Activated T-helper 2 cell treated with anti-CD3 and anti-CD28 coated beads, Interferon-gamma antibody, Interleukin-2, Interleukin-4, amounts not matched to agents 10 μg/mL and 5 μg/mL and 100 μg/mL, durations not matched to agents 14 hours and 24 hours and 36 hours (primary cell): ENCODE results near the gene UBE2R2. TPM values are rescaled to one million over a fixed set of nuclear protein-coding genes. Genes with fewer than 3 reads are reported as not detected.
"Not testable (repeated sequence)": the region's sequence is repeated elsewhere in the genome, so short reads cannot be mapped to it uniquely, and the experiment has no call there.

Experiments used
- DNase-seq: peaks from one replicate; pipeline ENCODE4 v3.0.0; 2021; ENCODE audit warnings: low spot score
- H3K27ac Mint-ChIP-seq: one replicate; pipeline ENCODE4 v1.8.0; 2021; ENCODE audit warnings: mixed read lengths
- H3K27me3 Mint-ChIP-seq: one replicate; pipeline ENCODE4 v1.8.0; 2021; ENCODE audit warnings: low read depth, mixed read lengths
- H3K36me3 Mint-ChIP-seq: one replicate; pipeline ENCODE4 v1.8.0; 2021; ENCODE audit warnings: low read depth, mixed read lengths
- H3K4me1 Mint-ChIP-seq: one replicate; pipeline ENCODE4 v1.8.0; 2021; ENCODE audit warnings: low read depth, mixed read lengths
- H3K4me3 Mint-ChIP-seq: one replicate; pipeline ENCODE4 v1.8.0; 2021; ENCODE audit warnings: low read depth, mild to moderate bottlenecking, moderate library complexity, mixed read lengths
- H3K9me3 Mint-ChIP-seq: one replicate; pipeline ENCODE4 v1.8.0; 2021; ENCODE audit warnings: mixed read lengths
- intact Hi-C: fragments of 100-400 bp; cut with micrococcal nuclease; formaldehyde crosslinking; loops from one replicate; pipeline ENCODE4 v1.15.1; 2023
- total RNA-seq: library from RNA; stranded (reverse); gene quantifications from 2 replicates; pipeline ENCODE4 v1.2.3, GENCODE V29; 2022

Gene UBE2R2
- total RNA-seq, 1 donor from 2014 or later, result 44.1 TPM

DNA sequence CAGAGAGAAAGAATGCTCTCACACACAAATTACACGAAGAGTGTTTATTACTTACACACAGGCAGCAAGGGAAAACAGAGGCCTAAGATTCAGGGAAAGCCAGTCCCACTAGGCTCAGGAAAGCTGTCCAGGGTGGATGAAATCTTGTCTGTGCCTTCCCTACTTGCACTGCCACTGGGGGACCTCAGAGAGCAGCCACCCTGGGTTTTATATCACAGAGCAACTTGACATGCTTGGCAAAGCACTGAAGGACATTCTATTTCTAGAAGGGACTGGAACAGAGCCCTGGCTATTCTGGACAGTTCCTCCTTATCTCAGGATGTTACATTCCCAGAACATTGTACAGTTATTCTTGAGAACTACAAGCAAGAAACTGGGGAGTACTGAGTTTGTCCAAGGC, 29.1 kb upstream of the UBE2R2 start:
- no peak for DNase-seq
- Mint-ChIP-seq H3K4me3 (no peak overlapping the region), H3K27me3 (peaks cover 37% of the 10 kb centered on the region), H3K4me1 (no peaks in the 10 kb centered on the region), H3K36me3 (no peaks in the 10 kb centered on the region), H3K9me3 (no peaks in the 10 kb centered on the region), H3K27ac (no peak overlapping the region)
- intact Hi-C loops, result loop anchor here (10.0 kb wide), 1 partner anchor 67 kb away; no protein-coding TSS in a partner anchor

DNA sequence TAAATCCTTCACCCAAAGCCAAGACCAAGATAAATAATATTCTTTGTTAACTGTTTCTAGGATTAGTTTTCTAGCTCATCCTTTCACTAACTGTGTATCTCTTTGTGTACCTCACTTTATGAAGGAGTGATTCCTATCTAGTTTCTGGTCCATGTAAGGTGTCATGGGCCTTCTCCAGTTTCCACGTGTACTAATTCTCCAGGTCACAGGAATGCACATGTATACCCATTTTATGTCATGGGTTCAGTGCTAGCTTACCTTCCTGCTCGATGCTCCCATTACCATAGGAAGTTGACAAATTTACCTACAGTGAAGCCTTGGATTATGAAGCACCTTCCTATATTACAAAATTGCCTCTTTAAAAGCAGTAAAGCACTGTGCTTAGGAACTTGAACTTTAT, 27.5 kb upstream of the UBE2R2 start:
- H3K9me3 Mint-ChIP-seq, DNase-seq, H3K36me3 Mint-ChIP-seq, H3K4me3 Mint-ChIP-seq, H3K27ac Mint-ChIP-seq, H3K4me1 Mint-ChIP-seq: not testable (repeated sequence)
- peaks cover 38% of the 10 kb centered on the region for H3K27me3 Mint-ChIP-seq
- intact Hi-C loops, result loop anchor here (10.0 kb wide), 1 partner anchor 65 kb away; no protein-coding TSS in a partner anchor

DNA sequence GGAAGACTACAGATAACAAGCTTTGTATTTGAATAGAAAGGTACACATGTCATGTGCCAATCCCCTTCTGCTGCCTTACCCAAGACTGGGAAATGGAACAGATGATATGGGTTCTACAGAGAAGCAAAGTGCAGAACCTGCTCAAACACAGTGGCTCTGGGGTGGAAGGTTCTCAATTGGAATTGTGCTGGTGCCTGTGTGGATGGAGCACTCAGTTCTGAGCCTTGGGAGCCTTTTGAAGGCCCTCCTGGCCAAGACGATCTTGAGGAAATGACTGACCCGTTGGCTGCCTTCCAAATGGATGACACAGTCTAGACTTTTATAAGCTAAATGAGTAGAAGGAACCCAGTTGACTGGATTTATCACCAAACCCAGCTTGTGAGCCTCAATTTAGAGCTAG, 25.8 kb upstream of the UBE2R2 start:
- H3K9me3 Mint-ChIP-seq, result no peaks in the 10 kb centered on the region
- H3K27me3 Mint-ChIP-seq, result peaks cover 36% of the 10 kb centered on the region
- intact Hi-C loops, result no loop called here
- no peak for DNase-seq
- no peak overlapping the region for H3K27ac Mint-ChIP-seq
- H3K4me3 Mint-ChIP-seq, result no peak overlapping the region
- H3K4me1 Mint-ChIP-seq, result no peaks in the 10 kb centered on the region
- H3K36me3 Mint-ChIP-seq, result no peaks in the 10 kb centered on the region

DNA sequence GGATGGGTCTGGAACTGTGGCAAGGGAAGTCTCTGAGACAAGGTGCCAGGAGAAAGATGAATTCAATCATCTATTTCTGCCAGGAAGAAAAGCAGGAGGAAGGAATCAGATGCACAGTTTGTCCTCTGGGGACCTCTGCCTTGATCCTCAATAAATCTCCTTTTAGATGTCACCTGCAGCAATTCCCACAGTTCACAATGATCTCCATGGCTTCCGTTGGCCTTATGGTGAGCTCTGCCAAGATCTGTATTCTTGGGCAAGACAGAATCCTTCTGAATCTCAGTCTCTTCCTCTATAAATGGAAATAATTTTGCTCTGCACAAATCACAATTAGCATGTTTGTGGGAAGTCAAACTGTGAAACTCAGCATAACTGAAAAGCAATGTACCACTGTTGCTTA, 23.5 kb upstream of the UBE2R2 start:
- H3K4me3 Mint-ChIP-seq, H3K36me3 Mint-ChIP-seq, DNase-seq, H3K4me1 Mint-ChIP-seq, H3K9me3 Mint-ChIP-seq, intact Hi-C loops, H3K27ac Mint-ChIP-seq: not testable (repeated sequence)
- H3K27me3 Mint-ChIP-seq, result peaks cover 31% of the 10 kb centered on the region

DNA sequence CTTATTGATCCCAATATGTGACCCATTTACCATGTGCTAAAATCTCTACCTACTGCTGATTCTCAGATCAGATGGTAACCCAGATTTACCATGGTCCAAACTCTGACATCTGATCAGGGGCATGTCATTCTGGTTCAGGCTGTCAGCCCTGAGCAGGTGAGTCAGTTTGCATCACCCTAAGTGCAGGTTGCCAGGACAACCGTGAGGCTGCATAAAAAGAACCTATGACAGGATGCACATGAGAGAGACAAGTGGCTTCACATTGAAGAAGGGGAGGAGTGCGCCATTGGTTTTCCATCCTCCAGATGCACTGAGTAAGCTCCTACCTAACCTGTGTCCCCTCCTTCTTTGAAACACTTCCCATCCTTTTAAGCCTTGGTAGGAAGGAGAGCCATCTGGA, 22.4 kb upstream of the UBE2R2 start:
- Mint-ChIP-seq H3K36me3 (no peaks in the 10 kb centered on the region), H3K4me3 (no peak overlapping the region), H3K4me1 (no peaks in the 10 kb centered on the region), H3K9me3 (no peaks in the 10 kb centered on the region), H3K27me3 (peaks cover 32% of the 10 kb centered on the region), H3K27ac (no peak overlapping the region)
- intact Hi-C loops, result no loop called here
- DNase-seq, result no peak

DNA sequence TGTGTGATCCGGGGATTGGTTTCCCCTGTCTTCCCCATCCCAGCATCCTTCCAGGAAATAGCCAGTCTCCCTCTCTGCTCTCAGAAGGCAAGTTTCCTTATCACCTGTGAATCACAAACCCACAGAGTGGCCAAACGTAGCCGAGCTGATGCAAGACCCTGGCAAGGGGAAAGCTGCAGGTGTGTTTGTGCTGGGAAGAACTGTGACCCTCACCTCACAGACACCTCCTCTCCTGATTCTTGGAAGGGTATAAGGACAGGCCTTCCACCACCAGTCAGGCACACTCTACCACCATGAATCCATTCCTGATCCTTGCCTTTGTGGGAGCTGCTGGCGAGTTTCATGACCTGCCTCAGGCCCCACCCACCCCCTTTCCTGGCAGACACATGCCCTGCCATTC, 21.7 kb upstream of the UBE2R2 start, which contains the start of gene PRSS3:
Gene PRSS3 (plus strand): TSS at position 281 of the 400 bp plus-strand sequence. CDS start 13 bp downstream, at position 294.
- Mint-ChIP-seq H3K27ac (no peak within 1 kb of the TSS), H3K4me1 (no peaks in the 10 kb centered on the region), H3K9me3 (no peaks in the 10 kb centered on the region), H3K27me3 (peaks cover 35% of the 10 kb centered on the region), H3K4me3 (no peak within 1 kb of the TSS), H3K36me3 (no peaks in the 10 kb centered on the region)
- DNase-seq, result no peak
- intact Hi-C loops, result no loop called here

DNA sequence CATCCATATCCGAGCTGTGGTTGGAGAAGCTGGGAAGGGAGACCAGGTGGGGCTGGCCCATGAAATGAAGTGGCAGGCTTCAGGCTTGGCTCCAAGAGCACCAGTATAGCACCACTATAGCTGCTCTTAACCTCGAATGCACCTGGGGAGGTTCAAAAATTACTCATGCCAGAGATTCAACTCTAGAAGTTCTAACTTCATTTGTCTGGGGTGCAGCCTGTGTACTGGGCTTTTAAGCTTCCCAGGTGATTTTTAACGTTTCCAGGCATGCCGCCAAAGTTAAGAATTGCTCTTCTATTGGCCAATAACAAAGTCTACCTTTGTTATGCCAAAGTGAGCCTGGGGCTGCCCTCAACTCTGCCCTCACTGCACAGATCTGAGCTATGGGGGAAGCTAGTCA, 21.1 kb upstream of the UBE2R2 start:
- DNase-seq, result no peak
- no peaks in the 10 kb centered on the region for H3K4me1 Mint-ChIP-seq
- intact Hi-C loops, result no loop called here
- no peak overlapping the region for H3K4me3 Mint-ChIP-seq
- H3K27me3 Mint-ChIP-seq, result peaks cover 39% of the 10 kb centered on the region
- H3K36me3 Mint-ChIP-seq, result no peaks in the 10 kb centered on the region
- H3K9me3 Mint-ChIP-seq, result no peaks in the 10 kb centered on the region
- no peak overlapping the region for H3K27ac Mint-ChIP-seq

DNA sequence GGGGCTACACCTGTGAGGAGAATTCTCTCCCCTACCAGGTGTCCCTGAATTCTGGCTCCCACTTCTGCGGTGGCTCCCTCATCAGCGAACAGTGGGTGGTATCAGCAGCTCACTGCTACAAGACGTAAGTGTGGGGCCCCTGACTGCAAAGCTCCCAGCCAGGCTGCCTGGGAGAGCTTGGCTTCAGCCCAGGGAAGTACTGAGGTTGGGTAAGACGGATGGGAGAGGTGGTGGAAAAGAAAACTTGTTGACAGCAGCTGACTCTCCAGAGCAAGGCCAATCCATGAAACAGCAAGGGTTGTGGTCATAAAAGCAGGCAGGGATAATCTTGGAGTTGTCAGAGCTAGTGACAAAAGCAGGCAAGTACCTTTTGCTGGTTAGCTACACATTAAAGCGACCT, 20.3 kb upstream of the UBE2R2 start:
- H3K4me3 Mint-ChIP-seq, H3K36me3 Mint-ChIP-seq, H3K27ac Mint-ChIP-seq, H3K4me1 Mint-ChIP-seq, H3K9me3 Mint-ChIP-seq, intact Hi-C loops, DNase-seq: not testable (repeated sequence)
- H3K27me3 Mint-ChIP-seq, result peaks cover 34% of the 10 kb centered on the region

DNA sequence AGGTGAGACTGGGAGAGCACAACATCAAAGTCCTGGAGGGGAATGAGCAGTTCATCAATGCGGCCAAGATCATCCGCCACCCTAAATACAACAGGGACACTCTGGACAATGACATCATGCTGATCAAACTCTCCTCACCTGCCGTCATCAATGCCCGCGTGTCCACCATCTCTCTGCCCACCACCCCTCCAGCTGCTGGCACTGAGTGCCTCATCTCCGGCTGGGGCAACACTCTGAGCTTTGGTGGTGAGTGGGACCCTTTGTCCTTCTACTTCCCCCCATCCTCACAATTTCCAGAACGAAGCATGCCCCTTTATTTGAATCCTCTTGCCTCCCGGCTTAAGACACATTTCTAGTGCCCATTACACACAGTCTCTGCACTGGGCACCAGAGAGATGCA, 19.1 kb upstream of the UBE2R2 start:
- no peak for DNase-seq
- Mint-ChIP-seq H3K4me3 (no peak overlapping the region), H3K9me3 (no peaks in the 10 kb centered on the region), H3K27ac (no peak overlapping the region), H3K4me1 (no peaks in the 10 kb centered on the region), H3K36me3 (no peaks in the 10 kb centered on the region), H3K27me3 (peaks cover 30% of the 10 kb centered on the region)
- intact Hi-C loops, result no loop called here

DNA sequence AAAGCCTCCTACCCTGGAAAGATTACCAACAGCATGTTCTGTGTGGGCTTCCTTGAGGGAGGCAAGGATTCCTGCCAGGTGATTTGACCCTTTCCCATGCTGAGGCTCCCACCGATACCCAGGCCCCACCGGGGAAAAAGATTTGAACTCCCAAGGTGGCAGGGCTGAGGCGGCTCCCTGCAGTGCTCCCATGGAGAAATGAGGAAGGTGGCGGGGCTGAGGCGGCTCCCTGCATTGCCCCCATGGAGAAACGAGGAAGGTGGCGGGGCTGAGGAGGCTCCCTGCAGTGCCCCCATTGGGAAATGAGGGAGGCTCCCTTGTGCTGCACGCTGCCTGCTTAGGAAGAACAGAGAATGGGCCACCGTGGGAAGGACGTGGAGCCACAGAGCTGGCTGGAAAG, 18.4 kb upstream of the UBE2R2 start:
- no peak overlapping the region for H3K27ac Mint-ChIP-seq
- H3K36me3 Mint-ChIP-seq, result no peaks in the 10 kb centered on the region
- H3K9me3 Mint-ChIP-seq, result no peaks in the 10 kb centered on the region
- H3K27me3 Mint-ChIP-seq, result peaks cover 35% of the 10 kb centered on the region
- intact Hi-C loops, result no loop called here
- H3K4me1 Mint-ChIP-seq, result no peaks in the 10 kb centered on the region
- no peak for DNase-seq
- H3K4me3 Mint-ChIP-seq, result no peak overlapping the region

DNA sequence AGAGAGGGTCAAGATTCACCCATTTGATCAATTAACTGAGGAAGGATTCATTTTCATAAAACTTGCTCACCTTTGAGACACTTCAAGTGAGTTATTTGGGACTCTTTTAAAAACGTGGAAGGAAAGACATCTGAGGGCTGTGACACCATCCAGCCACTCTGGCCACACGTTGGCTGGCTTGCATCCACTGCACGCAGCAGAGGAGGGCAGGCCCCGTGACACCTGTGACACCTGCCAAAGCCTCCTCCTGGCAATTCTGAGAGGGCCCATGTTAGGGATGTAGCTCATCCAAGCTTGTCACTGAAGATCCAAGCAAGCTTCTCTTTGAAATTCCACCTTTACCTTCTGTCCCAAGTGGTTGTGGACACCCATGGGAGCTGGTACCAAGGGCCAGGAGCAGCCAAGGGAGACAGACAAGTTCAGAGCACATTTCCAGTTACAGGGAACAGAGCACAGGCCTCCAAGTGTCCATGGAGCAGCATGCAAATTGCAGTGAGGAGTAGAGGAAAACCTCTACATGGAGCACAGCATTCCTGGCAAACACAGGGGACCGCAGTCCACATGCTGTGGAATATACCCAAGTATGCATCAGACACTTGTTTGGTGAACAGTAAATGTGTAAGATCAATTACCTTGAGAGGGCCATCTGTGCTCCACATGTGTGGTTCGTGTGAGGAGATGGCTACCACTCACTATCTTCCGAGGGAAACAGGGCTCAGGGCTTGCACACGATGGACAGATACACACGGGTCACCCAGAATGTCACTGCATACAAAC, 16.8 kb upstream of the UBE2R2 start:
- Mint-ChIP-seq H3K9me3 (no peaks in the 10 kb centered on the region), H3K27me3 (peaks cover 33% of the 10 kb centered on the region), H3K27ac (no peak overlapping the region), H3K36me3 (no peaks in the 10 kb centered on the region), H3K4me3 (no peak overlapping the region), H3K4me1 (no peaks in the 10 kb centered on the region)
- intact Hi-C loops, result no loop called here
- no peak for DNase-seq

DNA sequence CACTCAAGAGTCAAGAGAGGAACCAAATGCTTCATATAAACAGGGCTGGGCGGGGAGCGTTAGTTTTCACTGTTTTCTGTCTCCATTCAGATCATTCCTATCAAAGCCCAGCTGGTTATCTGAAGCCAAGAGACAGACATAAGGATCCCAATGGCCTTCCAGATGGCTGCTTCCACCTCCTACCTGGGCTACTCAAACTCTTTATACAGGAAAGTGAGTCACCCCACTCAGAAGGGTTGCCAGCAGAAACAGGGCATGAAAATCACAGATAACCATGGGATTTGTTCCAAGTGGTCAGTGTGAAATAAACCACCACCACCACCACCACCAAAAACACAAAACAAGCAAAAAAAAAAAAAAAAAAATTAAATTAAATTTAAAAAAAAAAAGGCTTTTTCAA, 16.1 kb upstream of the UBE2R2 start:
- H3K27ac Mint-ChIP-seq, result no peak overlapping the region
- no peaks in the 10 kb centered on the region for H3K9me3 Mint-ChIP-seq
- intact Hi-C loops, result no loop called here
- DNase-seq, result no peak
- H3K36me3 Mint-ChIP-seq, result no peaks in the 10 kb centered on the region
- H3K4me3 Mint-ChIP-seq, result no peak overlapping the region
- peaks cover 30% of the 10 kb centered on the region for H3K27me3 Mint-ChIP-seq
- no peaks in the 10 kb centered on the region for H3K4me1 Mint-ChIP-seq

DNA sequence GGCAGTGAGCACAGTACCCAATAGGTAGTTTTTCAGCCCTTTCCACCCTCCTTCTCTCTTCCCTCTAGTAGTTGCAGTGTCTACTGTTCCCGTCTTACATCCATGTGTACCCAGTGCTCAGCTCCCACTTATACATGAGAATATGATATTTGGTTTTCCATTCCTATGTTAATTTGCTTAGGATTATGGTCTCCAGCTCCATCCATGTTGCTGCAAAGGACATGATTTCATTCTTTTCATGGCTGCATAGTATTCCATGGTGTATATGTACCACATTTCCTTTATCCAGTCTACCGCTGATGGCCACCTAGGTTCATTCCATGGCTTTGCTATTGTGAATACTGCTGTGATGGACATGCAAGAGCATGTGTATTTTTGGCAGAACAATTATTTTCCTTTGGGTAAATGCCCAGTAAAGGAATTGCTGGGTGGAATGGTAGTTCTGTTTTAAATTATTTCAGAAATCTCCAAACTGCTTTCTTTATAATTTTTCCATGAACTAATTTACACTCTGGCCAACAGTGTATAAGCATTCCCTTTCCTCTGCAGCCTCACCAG, 14.9 kb upstream of the UBE2R2 start:
- intact Hi-C loops, H3K27ac Mint-ChIP-seq, H3K4me1 Mint-ChIP-seq, H3K4me3 Mint-ChIP-seq, H3K9me3 Mint-ChIP-seq, H3K36me3 Mint-ChIP-seq, DNase-seq: not testable (repeated sequence)
- peaks cover 30% of the 10 kb centered on the region for H3K27me3 Mint-ChIP-seq
